HG03159 (cell line): Measurements from ENCODE around the gene DTD2.
A peak's percentile ranks its signal among the peaks of the same experiment; 100 is the strongest.
"Not testable (repeated sequence)": the region's sequence is repeated elsewhere in the genome, so short reads cannot be mapped to it uniquely, and the experiment has no call there.

Experiments
- ATAC-seq: cut with Tn5 transposase; IDR thresholded peaks from one replicate; pipeline ENCODE4 v1.9.1; 2021; ENCODE audit warnings: mild to moderate bottlenecking, moderate library complexity; ENCODE audit not compliant: unreplicated experiment

The DTD2 gene

DNA sequence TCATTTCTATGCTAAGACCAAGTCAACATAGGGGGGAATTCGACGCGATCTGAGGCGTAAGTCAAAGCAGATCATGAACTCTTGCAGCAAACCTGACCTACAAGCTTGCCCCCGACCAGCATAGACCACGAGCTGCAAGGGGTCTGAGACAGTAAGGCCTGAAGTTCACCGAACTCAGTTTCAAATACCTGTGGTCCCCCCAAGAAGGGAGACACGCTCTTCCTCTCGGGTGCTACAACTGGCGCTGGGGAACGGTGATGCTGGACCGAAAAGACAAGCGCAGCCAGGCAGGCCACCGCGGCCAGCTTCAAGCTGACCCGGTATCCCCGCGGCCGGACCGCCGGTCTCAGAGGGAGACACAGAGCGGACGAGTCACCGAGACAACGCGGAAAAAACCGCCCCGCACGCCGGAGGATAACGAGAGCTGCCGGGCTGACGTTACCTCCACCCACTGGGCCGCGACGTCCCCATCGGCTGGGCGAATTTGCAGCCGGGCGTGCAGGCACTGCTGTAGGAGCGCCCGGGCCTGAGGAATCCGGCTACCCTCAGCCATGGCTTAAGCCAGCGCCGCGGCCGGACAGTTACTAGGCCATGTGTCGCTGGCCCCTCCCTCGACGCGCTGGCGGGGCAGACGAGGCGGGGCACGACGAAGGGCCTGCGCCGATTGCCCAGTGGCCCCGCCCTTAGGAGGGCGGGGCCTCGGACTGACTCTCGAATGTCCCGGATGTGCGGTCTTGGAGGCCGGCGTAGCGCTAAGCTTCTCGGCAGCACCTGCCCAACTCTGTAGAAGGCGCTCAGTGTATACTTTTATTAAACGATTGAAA, at the start of gene DTD2:
TSS of gene DTD2 (minus strand) at position 666 of the 824 bp plus-strand sequence. CDS start at position 553, 113 bp downstream.
- peak; percentile 95 for ATAC-seq

DNA sequence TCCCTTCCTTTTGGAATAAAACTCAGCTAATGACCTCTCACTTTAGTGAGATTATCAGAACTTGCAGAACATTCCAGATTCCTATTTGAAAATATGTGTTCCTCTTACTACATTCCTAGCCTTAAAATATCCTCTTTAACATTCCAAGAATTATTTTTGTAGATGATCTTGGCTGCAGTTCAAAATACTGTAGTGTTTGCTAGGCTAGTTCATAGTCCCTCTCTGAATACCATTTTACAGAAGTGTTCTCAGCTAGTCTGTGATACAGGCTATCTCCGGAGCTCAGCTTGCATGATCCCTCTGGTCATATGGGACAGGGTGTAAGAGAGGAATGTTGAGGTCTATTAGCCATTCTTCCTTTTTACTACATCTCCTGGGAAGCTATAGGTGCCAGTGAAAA, 48.1 kb upstream of the DTD2 start:
- ATAC-seq = no peak

DNA sequence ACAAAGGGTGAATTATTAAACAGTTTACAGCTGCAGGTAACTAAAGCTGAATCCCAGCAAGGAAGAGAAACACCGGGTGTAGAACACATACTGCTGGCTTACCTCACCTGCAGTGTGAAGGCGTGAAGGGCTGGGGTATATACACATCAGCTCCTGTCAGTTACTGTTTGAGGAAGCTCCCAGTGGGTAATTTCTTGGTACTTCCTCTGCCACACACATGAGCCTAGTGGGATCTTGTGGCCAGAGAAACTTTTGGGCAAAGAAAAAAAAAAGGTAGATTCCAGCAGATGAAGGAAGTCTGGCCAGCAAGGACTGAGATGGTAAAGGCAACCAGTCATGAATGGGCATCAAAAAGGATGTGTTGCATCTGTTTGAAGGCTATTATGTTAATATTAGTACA, 44.6 kb upstream of the DTD2 start:
- no peak for ATAC-seq

DNA sequence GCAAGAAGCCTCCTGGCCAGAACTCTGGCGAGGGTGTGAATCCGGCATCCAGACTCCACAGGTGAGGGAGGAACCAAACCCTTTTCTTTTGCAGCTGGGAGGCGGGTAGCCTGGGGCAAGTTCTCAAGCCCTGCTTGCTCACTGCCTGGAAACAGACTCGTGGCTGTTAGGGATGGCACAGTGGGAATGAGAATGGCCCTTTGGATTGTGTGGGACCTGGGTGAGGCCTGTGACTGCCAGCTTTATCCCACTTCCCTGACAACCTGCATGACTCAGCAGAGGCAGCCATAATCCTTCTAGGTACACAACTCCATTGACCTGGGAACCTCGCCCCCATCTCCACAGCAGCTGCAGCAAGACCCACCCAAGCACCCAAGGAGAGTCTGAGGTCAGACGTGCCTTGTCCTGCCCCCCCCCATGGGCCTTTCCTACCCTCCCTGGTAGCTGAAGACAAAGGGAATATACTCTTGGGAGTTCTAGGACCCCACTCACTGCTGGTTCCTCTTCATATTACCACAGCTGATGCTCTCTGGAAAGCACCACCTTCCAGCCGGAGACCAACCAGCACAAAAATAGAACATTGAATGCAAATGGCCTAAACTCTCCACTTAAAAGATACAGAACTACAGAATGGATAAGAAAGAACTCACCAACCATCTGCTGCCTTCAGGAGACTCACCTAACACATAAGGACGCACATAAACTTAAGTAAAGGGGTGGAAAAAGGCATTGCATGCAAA, 35.6 kb upstream of the DTD2 start:
- ATAC-seq = no peak

DNA sequence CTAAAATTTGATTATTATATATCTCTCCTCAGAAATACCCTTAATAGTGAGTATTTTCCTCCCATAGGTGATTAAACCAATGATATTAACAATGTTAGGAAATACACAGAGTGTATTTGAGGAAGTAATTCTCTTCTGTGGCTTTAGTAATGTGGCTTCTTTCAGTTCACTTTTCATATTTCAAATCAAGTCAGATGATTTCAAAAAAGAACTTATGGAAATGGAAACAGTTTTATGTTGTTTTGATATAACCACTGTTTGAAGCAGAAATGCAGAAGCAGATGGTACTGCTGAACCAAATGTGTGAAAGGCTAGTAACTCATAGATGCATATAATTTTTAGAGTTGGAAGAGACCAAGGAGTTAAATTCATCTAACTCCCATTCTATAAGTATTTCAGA, 32.4 kb upstream of the DTD2 start:
- peak; percentile 82 for ATAC-seq

DNA sequence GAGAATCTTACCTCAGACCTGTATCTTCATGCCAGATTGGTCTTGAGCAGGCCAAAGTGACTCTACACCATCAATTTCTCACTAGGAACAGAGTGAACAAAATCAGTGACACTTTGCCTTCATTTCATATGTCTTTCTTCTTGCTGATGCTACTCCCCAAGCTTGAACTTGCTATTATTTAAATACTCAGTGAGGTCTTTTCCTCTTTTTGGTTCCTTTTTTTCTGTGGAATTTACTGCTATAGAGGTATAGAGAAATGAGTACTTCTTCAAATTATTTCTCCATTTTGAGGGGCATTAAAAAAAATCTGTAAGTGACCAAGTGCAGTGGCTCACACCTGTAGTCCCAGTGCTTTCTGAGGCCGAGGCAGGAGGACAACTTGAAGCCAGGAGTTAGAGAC, 30.6 kb upstream of the DTD2 start, which contains the start of gene GPR33:
TSS of gene GPR33 (minus strand) at position 154 of the 400 bp plus-strand sequence. CDS start 4,074 bp downstream, outside the sequence.
- no peak for ATAC-seq

DNA sequence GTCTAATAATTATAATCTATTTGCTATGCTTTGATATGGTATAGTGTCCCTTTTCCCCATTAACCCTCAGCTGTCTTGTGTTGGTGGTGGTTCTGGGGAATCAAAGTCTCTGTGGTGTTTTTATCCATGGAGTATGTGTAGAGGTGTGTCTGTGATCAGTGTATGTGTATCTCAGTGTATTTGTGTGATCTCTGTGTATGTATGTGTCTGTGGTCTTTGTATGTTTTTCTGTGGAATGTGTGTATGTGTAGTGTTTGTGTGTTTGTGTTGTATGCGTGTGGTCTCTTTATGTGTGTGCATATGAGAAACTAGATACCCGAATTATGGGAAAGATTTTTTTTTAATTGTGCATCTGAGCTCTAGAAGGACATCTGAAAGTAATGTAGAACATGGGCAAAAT, 29.5 kb upstream of the DTD2 start:
- no peak for ATAC-seq

DNA sequence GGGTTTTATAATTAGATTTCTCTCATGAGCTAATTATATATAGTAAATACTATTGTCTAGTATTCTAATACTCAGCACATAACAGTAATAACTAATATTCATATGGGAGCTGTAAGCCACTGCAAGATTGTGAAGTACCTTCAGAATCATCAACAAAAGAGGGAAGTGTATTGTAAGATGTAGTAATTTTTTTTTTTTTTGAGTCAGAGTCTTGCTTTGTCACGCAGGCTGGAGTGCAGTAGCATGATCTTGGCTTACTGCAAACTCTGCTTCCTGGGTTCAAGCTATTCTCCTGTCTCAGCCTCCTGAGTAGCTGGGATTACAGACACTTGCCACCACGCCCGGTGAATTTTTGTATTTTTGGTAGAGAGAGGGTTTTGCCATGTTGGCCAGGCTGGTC, 27.4 kb upstream of the DTD2 start:
- no peak for ATAC-seq

DNA sequence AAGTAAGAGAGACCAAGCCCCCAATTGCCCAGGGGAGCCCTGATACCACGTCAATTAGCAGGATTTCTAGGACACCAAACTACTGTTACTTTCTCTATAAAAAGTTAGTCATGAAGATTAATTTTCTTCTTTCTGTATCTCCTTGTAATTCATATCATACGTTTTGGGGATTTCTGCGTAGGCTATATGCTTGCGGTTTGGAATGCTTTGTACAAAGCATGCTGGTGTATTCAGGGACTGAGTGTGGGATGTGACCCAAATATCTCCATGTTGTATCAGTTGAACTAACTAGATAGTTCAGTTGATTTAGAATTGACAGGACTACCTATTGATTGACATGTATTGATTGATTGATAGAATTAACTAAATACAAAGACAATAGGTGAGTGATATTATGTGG, 22.9 kb upstream of the DTD2 start:
- no peak for ATAC-seq

DNA sequence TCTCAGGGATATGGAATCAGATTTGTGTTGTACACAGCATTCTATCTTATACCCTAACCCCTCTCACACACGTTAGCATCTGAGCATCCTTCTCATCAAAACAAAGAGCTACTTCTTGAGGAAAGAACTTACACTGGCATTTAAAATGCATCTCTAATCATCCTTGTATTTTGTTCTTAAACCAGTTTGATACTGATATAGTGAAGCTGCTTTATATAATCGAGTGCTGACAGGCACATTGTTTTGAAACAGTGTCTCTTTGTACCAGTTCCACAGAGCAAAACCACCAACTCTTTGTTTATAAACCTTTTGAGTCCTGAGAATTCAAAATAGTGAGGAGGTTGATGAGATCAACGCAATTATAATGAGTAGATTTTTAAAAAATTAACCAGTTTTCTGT, 21.7 kb upstream of the DTD2 start:
- ATAC-seq = no peak

DNA sequence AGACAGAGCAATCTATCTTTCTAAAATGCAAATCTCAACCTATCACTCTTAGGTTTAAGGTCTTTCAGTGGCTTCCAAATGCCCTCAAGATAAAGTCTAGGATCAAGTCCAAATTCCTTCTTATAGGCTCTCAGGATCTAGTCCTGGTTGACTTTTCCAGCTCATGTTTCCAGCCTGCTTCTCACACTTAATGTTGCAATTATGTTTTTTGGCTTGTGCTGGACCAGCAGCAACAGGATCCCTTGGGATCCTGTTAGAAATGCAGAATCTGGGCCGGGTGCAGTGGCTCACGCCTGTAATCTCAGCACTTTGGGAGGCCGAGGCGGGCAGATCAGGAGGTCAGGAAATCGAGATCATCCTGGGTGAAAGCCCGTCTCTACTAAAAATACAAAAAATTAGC, 19.9 kb upstream of the DTD2 start:
- ATAC-seq = no peak

DNA sequence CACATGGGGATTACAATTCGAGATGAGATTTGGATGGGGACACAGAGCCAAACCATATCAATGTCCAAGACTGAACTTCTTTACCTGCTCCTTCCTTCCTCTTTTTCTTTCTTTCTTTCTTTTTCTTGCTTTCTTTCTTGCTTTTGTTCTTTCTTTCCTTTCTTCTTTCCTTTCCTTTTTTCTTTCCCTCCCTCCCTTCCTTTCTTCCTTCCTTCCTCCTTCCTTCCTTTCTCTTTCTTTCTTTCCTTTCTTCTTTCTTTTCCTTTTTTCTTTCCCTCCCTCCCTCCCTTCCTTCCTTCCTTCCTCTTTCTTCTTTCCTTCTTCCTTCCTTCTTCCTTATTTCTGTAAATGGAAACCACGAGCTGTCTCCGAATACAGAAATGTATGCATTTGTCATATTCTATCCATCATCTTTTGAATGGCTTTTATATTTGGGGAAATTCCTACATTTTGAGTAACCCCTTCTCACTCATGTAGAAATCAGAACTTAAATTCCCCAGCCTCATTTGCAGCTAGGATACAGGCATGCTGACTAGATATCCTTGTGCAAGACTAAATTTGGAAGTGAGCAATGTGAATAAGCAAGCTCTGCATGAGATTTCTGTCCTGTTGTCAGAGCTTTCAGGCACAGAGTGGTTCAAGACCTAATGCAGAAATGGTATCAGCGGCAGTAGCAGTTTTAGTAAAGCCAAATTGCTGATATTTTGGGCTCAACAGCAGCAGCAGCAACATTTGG, 19.0 kb upstream of the DTD2 start:
- no peak for ATAC-seq

DNA sequence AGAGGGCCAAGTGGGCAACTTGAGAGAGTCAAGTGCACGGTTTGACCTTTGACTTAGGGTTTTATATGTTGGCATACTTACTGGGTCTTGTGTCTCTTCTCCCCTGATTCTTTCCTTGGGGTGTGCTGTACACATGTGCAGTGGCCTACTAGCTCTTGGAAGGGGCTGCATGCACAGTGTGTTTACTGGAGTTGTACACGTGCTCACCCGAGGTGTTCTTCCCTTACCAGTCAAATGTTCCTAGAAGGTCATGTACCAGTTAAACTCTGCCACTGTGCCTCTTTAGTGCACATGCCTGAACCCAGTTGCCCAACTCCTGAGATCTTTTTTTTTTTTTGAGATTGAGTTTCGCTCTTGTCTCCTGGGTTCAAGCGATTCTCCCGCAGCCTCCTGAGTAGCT, 9.2 kb upstream of the DTD2 start:
- no peak for ATAC-seq

DNA sequence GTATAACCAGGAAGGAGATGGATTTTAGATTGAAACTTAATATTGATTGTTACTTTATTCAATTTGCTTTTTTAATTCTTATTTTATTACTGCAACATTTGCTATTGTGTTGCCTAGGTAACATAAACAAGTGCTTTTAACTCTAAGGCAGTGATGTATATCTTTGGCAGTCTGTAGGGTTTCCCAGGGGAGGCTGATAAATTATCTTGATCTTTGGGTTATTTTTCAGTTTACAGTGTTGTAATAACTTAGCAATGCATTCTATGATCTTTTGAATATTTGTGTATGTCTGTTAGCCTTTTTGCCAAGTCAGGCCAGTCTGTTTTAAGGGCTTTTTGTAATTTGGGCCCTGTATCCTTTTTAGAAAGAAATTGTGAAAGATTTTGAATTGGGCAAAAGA, 7.8 kb upstream of the DTD2 start:
- no peak for ATAC-seq

DNA sequence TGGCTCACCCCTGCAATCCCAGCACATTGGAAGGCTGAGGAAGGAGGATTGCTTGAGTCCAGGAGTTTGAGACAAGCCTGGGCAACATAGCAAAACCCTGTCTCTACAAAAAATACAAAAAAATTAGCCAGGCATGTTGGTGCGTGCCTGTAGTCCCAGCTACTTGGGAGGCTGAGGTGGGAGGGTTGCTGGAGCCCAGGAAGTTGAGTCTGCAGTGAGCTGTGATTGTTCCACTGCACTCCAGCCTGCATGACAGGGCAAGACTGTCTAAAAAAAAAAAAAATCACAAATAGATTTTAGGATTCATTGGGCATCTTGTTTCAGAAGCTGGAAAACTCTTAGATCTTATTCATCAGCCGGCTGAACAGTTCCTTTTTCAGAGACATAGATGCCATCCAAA, 5.1 kb upstream of the DTD2 start:
- ATAC-seq = not testable (repeated sequence)

DNA sequence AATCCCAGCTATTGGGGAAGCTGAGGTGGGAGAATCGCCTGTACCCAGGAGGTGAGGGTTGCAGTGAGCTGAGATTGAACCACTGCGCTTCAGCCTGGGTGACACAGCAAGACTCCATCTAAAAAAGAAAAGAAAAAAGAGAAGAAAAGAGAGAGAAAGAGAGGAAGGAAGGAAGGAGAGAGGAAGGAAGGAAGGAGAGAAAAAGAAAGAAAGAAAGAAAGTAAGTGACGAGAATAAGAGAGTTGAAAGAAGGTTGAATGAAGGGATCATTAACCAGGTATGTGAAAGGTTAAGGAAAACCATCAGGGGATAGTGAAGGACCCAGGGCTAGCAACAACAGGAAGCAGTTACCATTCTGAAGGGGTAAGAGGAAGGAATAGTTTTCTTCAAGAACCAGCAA, 4.2 kb upstream of the DTD2 start:
- no peak for ATAC-seq

DNA sequence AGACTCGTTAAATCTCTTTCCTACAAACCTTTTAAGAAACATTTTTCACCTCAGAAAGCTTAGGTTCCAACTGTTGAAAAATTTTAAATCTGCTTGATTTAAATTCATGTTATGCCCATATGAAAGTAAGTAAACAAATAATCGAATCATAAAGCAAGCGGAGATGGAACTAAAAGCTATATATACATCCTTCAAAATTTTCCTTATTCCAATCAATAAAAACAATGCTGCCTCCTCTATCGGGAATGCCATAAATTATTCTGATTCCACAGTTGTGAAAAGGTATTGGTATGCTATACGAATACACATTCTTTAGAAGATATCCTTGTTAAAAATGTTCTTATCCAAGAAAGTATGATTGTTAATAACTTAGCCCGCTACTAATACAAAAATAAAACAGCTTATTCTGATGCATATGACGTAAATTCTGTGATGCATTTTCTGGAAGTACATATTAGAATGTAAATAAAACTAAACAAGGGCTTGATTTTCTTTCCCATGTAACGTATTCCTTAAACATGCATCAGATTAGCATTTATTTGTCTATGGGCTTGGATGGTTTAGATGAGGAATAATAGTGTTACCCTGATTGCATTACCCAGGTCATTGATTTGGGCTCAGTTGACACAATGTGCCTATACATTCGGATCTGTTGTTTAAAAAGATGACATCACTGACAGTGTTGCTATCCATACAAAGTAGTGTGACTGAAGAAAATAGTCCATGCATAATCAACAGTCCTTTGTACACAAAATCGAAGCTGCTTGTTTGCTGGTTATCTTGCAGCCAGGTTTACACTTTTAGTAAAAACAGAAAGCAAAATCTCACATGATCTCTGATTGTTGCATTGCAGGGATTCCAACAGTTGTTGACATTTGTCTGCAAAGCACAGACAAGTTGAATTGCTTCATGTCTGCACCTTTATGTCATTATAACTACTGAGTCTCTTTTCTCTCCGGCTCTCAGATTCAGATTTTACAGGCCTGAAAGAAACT, 656 bp upstream of the DTD2 start:
- ATAC-seq = no peak

DNA sequence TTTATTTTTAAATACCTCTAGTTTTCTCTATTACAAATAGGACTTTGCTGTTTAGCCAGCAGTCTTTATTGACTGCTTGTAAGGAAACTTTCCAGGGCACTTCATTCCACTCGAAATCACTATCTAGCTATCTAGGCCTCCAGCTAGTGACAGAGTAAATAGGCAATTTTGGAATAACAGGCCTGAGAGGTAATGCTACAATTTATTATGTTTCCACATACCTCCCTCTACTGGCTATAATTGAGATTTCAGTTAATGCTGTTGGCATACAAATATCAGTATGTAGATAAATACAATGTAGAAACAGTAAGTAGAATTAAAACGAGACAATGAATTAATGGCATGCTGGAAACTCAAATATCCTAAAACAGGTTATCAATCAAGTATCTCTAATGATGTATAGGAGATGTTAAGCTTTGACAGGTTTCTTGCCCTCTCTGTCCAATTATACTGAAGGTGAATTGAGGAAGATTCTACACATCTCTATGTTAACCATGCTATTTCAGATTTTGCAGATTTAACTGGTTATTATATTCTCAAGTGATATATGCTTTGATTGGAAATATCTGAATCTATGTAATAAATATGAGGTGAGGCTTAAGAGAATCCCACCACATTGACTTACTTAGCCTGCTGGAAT, 7.2 kb downstream of the DTD2 start:
- ATAC-seq = peak; percentile 63

DNA sequence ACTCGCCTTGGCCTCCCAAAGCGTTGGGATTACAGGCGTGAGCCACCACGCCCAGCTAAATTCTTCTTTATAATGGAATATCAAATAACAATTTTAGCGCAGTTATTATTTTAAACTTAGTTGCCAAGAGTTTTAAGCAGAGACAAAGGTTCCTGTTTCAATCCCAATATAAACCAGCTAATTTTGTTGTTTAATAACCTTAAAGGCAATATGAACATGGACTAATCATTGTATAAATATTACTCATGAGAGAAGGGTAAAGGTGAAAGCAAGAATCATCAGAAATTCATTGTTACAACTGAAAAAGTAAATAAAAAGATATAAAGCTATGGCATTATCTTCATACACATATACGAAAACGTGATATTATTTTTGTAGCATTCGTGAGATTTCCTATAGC, 8.2 kb downstream of the DTD2 start:
- no peak for ATAC-seq

DNA sequence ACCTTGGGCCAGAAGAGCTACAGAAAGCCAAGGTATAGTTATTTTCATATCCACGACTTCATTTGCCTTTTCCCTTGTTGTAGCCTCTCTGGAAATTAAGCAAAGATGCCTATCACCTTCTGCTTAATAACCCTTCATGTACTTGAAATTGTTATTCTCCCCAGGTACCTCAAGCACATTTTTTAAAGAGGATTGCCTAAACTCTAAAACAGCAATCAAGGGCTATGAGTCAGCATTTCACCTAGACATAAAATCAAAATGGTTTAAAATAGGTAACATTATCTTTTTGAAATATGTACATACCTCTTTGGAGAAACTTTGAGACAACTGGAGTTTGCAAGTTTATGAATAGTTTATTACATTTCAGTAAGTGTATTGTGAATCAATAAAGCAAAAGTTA, 11.6 kb downstream of the DTD2 start:
- ATAC-seq = no peak
